Panc1 (cell line): ENCODE measurements around the gene MYCBP2.
"Not testable (repeated sequence)": the region's sequence is repeated elsewhere in the genome, so short reads cannot be mapped to it uniquely, and the experiment has no call there.

ENCODE experiments used
- CTCF ChIP-seq: fragments of 450-650 bp; IDR thresholded peaks from 2 replicates; pipeline ENCODE4 v1.5.1; 2017; ENCODE audit warnings: mild to moderate bottlenecking
- TF ChIP-seq, protein P1 (sequence below), 2 experiments: IDR thresholded peaks; 2 replicates each; pipeline ENCODE4 v1.6.1; 2011 to 2012; ENCODE audit warnings: low read depth in 2 of 2, control low read depth in 1 of 2, low read length in 1 of 2, mild to moderate bottlenecking in 1 of 2, moderate library complexity in 1 of 2; ENCODE audit not compliant: insufficient read depth in 1 of 2

DNA sequence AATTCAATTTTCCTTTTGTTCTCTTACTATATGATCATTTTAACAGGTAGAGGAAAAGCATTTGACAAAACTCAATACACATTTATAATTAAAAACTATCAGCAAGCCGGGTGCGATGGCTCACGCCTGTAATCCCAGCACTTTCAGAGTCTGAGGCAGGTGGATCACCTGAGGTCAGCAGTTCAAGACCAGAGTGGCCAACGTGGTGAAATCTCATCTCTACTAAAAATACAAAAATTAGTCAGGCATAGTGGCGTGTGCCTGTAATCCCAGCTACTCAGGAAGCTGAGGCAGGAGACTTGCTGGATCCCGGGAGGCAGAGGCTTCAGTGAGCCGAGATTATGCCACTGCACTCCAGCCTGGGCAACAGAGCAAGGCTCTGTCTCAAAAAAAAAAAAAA, 11.4 kb downstream of the MYCBP2 start:
- TF ChIP-seq CTCF = not testable (repeated sequence)
- TF ChIP-seq, protein P1, sequence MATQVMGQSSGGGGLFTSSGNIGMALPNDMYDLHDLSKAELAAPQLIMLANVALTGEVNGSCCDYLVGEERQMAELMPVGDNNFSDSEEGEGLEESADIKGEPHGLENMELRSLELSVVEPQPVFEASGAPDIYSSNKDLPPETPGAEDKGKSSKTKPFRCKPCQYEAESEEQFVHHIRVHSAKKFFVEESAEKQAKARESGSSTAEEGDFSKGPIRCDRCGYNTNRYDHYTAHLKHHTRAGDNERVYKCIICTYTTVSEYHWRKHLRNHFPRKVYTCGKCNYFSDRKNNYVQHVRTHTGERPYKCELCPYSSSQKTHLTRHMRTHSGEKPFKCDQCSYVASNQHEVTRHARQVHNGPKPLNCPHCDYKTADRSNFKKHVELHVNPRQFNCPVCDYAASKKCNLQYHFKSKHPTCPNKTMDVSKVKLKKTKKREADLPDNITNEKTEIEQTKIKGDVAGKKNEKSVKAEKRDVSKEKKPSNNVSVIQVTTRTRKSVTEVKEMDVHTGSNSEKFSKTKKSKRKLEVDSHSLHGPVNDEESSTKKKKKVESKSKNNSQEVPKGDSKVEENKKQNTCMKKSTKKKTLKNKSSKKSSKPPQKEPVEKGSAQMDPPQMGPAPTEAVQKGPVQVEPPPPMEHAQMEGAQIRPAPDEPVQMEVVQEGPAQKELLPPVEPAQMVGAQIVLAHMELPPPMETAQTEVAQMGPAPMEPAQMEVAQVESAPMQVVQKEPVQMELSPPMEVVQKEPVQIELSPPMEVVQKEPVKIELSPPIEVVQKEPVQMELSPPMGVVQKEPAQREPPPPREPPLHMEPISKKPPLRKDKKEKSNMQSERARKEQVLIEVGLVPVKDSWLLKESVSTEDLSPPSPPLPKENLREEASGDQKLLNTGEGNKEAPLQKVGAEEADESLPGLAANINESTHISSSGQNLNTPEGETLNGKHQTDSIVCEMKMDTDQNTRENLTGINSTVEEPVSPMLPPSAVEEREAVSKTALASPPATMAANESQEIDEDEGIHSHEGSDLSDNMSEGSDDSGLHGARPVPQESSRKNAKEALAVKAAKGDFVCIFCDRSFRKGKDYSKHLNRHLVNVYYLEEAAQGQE (IDR thresholded peaks at IDR 0.05; ENCODE audit: insufficient read depth in 1 of 2, low read depth in 2 of 2, low read length in 1 of 2) = not testable (repeated sequence)
